Activated CD4-positive, alpha-beta T cell treated with anti-CD3 and anti-CD28 coated beads, Interleukin-2, amount 50 U/mL, for 24 hours (primary cell): Measurements from ENCODE around the gene OTOP3.

Source experiments
- DNase-seq, 2 donors: peaks; one replicate each; pipeline ENCODE4 v3.0.0-alpha.2; 2020; ENCODE audit warnings: low read depth in 1 of 2, low spot score in 1 of 2

The OTOP3 gene

DNA sequence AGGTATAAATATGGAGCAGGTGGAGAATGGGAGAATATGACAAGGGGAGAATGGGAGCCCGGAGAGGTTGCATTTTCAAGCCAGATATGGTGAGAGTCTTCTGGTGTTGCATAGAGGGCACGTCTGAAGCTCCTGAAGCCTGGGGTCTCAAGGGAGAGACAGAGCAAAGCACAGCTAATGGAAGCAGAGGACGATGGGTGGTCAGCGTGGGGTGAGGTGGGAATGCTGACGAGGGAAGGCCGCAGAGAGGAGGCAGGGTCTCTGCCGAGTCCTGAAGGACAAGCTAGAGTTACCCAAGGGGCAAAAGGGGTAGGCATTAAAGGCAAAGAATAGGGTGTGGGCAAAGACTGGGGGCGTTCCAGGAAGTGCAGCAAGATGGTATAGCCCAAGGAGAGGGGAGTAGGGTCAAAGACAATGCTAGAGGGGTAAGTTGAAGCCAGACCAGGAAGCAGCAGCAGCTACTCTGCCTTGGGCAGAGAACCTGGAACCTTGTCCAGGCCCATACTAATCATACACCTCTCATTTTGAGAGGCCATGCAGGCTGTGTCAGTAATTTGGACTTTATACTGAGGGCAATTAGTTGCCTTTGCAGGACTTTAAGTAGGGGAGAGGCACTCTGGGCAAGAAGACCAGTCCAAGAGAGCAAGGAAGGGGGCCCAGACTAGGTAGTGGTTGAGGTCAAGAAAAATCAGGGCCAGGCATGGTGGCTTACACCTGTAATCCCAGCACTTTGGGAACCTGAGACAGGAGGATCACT is 2.7 kb downstream of the OTOP3 start:
- no peak for DNase-seq

DNA sequence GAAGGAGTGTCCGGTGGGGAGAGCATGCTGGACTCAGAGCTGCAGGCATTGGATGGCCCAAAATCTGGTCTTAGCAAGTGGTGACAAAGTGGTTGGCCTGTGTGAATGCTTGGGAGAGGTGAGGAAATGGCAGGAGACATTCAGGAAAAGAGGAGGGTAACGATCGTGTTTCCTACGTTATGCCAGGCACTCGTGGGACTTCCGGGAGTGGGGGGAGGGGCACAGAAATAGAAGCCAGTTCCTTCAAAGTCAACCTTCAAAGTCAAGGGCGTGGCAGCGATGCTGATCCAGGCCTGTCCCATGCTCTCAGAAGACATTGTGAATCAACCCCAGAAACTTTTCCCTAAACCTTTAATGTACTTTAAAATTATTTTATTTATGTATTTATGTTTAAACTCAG is 3.8 kb downstream of the OTOP3 start:
- no peak for DNase-seq

- no peak for DNase-seq
Observed at GRCh38 chr17:74941128-74941725, 5.5 kb downstream of the OTOP3 start.

- DNase-seq, result no peak
Observed at GRCh38 chr17:74943808-74944522, 8.3 kb downstream of the OTOP3 start.

DNA sequence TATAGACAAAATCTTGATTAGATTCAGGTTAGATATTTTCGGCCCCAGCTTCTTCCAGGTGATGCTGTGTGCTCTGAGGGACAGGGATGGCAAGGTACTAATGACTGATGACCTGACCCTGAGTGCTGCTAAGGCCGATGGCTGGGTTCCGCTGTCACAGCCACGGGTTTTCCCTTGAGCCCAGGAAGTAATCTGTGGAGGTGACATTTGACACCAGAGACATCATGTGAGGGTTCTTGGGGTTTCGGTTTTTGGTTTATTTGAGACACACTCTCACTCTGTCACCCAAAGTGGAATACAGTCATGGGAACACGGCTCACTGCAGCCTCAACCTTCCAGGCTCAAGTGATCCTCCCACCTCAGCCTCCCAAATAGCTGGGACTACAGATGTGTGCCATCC is 9.8 kb downstream of the OTOP3 start:
- DNase-seq, result no peak

- DNase-seq, result no peak
Observed at GRCh38 chr17:74946641-74947040, 10.9 kb downstream of the OTOP3 start.

- DNase-seq, result no peak
Observed at GRCh38 chr17:74947041-74947754, 11.5 kb downstream of the OTOP3 start.

GRCh38 chr17:74949455-74950115 is 13.9 kb downstream of the OTOP3 start:
- DNase-seq, result no peak

GRCh38 chr17:74950207-74950606 is 14.5 kb downstream of the OTOP3 start:
- DNase-seq, result no peak

DNA sequence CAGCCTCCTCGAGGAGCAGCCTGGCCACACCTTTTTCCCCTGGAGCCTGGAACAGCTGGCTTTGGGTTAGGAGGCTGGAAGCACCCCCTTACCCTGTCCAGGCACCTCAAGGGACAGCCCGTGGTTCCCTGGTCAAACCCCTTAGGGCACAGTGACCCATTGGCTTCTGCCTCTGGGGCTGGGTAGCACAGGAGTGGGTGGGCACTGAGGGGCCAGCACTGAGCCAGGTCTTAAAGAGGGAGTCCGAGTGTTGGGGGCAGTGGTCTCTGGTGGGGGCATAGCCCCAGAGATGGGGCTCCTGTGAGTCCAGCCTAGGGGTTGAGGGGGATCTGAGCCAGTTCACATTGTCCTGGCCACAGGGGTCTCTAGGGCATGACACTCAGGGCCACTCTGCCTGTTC is 15.4 kb downstream of the OTOP3 start:
- no peak for DNase-seq

- DNase-seq, result no peak
Observed at GRCh38 chr17:74951680-74952421, 16.2 kb downstream of the OTOP3 start.

DNA sequence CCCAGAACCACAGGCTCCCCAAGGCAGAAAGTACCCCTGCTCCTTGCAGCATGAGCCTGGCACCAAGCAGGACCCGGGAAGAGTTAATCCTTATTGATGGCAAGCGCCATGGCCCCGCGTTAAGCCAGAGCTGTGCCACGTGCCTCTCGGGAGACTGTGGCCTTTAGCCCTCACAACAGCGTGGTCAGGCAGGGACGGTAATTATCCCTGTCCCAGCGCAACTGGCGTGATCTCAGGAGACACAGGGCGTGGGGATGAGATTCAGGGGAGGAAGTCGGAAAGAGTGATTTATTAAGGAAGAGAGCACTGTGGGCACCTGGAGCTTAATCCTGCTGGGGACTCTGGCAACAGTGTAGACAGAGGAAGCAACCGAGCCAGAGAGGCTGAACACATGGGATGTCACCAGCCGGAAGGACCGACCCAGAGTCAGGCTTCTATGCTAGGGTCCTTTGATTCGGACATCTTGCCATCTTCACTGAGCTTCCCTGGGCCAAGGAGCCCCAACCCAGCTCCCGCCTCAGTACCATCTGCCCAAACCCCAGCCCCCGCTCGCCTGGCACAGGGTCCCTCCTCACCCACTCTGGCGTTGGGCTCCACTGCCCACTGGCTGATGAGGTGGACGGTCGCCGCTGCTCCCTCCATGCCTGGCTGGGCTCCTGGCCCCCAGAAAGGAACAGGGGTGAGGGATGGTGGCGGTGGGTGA is 16.9 kb downstream of the OTOP3 start:
- DNase-seq, result no peak

DNA sequence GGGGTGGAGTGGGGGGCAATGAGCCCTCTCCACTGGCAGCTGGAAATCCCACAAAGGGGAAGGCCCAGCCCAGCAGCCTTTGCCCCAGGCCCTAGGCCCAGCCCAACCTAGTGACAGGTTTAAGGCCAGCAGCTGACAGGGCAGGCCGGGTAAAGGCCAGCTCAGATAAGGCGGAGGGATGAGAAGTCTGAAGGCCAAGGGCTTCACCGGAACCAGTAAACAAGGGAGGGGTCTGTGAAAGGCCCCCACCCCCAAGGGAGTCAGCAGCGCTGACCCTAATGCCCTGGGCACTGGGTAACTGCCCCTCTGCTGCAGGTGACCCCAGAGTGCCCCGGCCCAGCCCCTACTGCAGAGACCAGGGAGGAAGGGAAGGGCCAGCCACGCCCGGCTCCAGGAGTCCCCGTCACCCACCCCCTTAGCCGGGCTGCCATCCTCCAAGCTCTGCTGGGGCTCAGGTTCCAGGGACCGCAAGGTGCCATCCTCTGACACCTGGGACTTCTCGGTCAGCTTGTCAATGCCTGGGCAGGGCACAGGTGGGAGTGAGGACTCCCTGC is 17.5 kb downstream of the OTOP3 start:
- no peak for DNase-seq

- DNase-seq, result no peak
Observed at GRCh38 chr17:74954115-74954514, 18.4 kb downstream of the OTOP3 start.

DNA sequence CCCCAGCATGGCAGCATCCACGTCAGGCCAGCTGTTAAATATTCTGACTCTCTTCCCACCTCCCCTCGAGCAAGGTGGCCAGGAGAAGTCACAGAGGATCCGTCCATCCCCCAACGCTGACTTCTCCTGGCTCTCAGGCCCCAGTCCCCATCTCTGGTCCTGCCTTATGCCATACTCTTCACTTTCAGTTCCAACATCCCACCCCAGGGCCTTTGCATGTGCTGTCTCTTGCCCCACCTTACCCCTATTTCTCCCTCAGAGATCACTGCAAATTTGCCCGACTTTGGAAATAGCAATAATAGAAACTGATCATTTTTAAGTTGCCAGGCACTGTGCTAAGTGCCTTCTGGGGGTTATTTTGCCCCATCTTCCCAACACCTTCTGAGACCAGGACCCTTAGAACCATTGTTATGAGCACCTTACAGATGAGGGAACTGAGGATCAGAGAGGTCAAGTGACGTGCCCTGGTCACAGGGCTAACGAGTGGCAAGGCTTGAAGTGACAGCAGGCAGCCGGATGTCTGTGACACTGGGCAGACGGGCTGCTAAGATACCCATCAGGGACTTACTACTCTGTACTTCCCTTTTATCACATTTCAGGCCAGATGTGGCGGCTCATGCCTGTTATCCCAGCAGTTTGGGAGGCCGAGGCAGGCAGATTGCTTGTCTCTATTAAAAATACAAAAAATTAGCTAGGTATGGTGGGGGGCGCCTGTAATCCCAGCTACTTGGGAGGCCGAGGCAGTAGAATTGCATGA is 19.1 kb downstream of the OTOP3 start:
- DNase-seq, result no peak

- no peak for DNase-seq
Observed at GRCh38 chr17:74956093-74956492, 20.4 kb downstream of the OTOP3 start.

DNA sequence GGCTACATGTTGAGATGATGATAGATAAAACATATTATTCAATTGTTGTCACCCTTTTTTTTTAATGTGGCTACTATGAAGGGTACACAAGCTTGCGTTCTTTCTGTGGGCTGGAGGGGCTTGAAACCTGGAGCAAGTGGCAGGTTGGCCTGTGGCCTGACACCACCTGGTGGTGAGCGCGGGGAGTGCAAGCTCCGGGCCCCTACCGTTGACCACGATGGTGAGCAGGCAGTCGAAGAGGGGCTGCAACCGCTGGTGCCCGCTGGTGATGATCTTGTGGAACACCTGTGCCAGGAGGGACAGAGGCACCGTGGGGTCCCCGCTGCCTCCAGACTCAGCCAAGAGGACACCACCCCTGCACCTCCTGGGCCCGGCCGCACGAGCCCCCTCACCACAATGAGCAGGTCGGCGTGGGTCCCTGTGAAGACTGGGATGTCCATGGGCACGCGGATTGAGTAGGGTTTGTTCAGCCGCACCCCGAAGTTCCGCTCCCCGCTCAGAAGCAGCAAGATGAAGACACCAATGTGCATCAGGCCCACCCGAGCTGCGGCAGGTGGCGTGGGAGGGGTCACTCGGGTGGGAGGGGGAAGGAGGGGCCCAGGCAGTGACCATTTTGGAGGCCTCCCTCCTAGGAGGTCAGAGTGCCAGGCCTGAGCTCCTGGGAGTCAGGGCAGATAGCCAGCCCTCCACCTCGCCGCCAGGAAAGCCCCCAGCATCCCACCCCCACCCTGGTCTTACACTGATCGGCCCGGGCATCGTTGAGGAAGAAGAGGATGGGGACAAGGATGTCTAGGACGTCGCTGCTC is 22.4 kb downstream of the OTOP3 start:
- DNase-seq, result peak; percentile 66 to 75
